Retinal pigment epithelial cell (primary cell): ENCODE measurements around the gene KCTD3.

ENCODE experiments used
- DNase-seq: peaks from one replicate; pipeline ENCODE4 v3.0.0-alpha.2; 2010; ENCODE audit warnings: low read depth
- H3K4me3 ChIP-seq: 2 replicates; pipeline ENCODE4 v1.5.1; 2011; ENCODE audit warnings: mild to moderate bottlenecking, low read length, control low read depth, moderate library complexity
- CTCF ChIP-seq: conservative IDR thresholded peaks from 2 replicates; pipeline ENCODE4 v1.5.1; 2011; ENCODE audit warnings: low read depth, low read length, control low read depth, inconsistent platforms

KCTD3 gene

DNA sequence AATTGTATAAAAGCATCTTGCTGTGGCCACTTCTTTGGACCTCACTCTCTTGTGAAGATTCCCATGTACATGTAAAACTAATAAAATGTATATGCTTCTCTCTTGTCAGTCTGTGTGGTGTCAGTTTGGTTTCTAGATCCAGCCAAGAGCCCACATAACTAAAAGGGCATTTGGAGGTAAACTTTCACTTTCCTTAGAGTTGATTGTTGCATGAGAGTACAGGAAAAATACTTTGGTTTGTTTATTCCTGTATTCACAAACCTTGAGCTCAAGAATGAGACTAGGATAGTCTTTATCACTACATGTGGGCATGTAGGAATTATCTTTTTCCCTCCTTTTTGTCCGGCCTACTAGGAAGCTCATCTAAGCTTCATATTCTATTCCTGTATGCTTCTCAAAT, 50.9 kb downstream of the KCTD3 start:
- no peak overlapping the region for H3K4me3 ChIP-seq
- TF ChIP-seq CTCF = no peak
- no peak for DNase-seq

DNA sequence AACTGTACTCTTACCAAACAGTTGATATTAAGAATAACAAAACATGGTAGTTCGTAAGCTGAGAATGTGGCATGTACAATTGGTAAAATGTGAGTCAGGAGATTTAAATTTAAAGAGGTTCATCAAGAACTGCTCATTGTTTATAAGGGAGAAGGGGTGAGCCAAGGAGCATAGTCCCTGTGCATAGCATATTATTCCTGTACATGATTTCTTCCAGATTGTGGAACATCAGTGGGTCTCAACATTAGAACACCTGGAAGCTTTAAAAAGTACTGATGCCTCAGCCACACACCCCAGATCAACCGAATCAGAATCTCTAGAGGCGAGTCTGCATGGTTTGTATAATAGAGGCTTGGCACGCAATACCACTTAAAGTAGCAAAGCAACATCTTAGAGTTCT, 56.1 kb downstream of the KCTD3 start:
- no peak overlapping the region for H3K4me3 ChIP-seq
- no peak for DNase-seq
- no peak for TF ChIP-seq CTCF

DNA sequence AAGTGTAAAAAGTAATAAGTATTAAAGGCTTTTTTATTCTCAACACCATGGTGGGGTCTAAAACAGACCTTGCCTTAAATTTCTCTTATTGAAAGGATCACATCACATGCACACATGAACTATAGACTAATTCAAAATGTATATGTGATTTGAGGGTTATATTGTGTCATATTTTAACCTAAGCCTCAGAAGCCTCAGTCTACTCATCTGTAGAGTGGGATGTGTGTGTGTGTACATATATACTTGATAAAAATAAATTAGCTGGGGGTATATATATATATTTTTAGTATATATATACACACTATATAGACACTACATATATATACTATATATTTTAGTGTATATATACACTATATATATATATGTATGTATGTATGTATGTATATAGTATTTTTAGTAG, 58.8 kb downstream of the KCTD3 start:
- DNase-seq = no peak
- TF ChIP-seq CTCF = no peak
- H3K4me3 ChIP-seq = no peak overlapping the region

- no peak for DNase-seq
- H3K4me3 ChIP-seq = no peak overlapping the region
- no peak for TF ChIP-seq CTCF
These were observed 63.9 kb downstream of the KCTD3 start for GRCh38 chr1:215631040-215631439.

GRCh38 chr1:215631489-215631888, 64.4 kb downstream of the KCTD3 start:
- no peak for DNase-seq
- no peak overlapping the region for H3K4me3 ChIP-seq
- no peak for TF ChIP-seq CTCF

- no peak for DNase-seq
- no peak for TF ChIP-seq CTCF
- H3K4me3 ChIP-seq = no peak overlapping the region
These were observed 68.7 kb downstream of the KCTD3 start for GRCh38 chr1:215635827-215636226.

GRCh38 chr1:215636258-215636965, 69.3 kb downstream of the KCTD3 start:
- no peak for TF ChIP-seq CTCF
- H3K4me3 ChIP-seq = no peak overlapping the region
- no peak for DNase-seq
